Naive thymus-derived CD4-positive, alpha-beta T cell (primary cell): ENCODE measurements around the gene SDC3. TPM values are rescaled to one million over a fixed set of nuclear protein-coding genes. Genes with fewer than 3 reads are reported as not detected.

Experiments used
- ATAC-seq: fragments of 150-1000 bp; cut with Tn5 transposase; 2 replicates; pipeline ENCODE4 v1.10.0; 2021; ENCODE audit warnings: mild to moderate bottlenecking, moderate library complexity
- CTCF ChIA-PET: fragments of 350-600 bp; sonication (Branson Sonifier 250); formaldehyde crosslinking; loops from one replicate; lab custom pipeline; 2021; ENCODE audit warnings: antibody characterized with exemption; lab: Charles Lee
- POLR2A ChIA-PET: fragments of 350-600 bp; sonication (Branson Sonifier 250); formaldehyde crosslinking; loops from one replicate; lab custom pipeline; 2021; ENCODE audit warnings: antibody characterized with exemption, inconsistent platforms; lab: Charles Lee
- DNase-seq, 9 donors: peaks; one replicate each; pipeline versions ENCODE4 v3.0.0 to v3.0.0-alpha.2; 2020 to 2022; ENCODE audit warnings: mixed read lengths in 1 of 9
- H3K27ac ChIP-seq: one replicate; pipeline ENCODE4 v1.7.0; 2013; ENCODE audit warnings: mild to moderate bottlenecking, low read depth, low read length, moderate library complexity
- H3K27me3 ChIP-seq, 2 donors: one replicate each; pipeline ENCODE4 v1.7.0; 2013; ENCODE audit warnings: low read length in 2 of 2, mild to moderate bottlenecking in 2 of 2, moderate library complexity in 2 of 2; ENCODE audit not compliant: control insufficient read depth in 2 of 2, insufficient read depth in 2 of 2
- H3K36me3 ChIP-seq, 3 experiments: 1 replicate in 2 of 3; 2 replicates in 1 of 3; pipeline ENCODE4 v1.7.0; 2013; ENCODE audit warnings: low read length in 3 of 3, mild to moderate bottlenecking in 3 of 3, moderate library complexity in 1 of 3; ENCODE audit not compliant: insufficient read depth in 3 of 3, control insufficient read depth in 2 of 3
- H3K4me1 ChIP-seq, 2 donors: one replicate each; pipeline ENCODE4 v1.7.0; 2013; ENCODE audit warnings: low read length in 2 of 2, mild to moderate bottlenecking in 2 of 2, moderate library complexity in 1 of 2; ENCODE audit not compliant: control insufficient read depth in 2 of 2, insufficient read depth in 2 of 2
- H3K4me3 ChIP-seq: 2 replicates; pipeline ENCODE4 v1.7.0; 2013; ENCODE audit warnings: mild to moderate bottlenecking, low read length
- H3K9me3 ChIP-seq, 3 experiments: 1 replicate in 2 of 3; 2 replicates in 1 of 3; pipeline ENCODE4 v1.7.0; 2013; ENCODE audit warnings: low read length in 3 of 3; ENCODE audit not compliant: control insufficient read depth in 2 of 3
- H3K27ac Mint-ChIP-seq, 9 donors: one replicate each; pipeline ENCODE4 v1.8.0; 2020 to 2022; ENCODE audit warnings: mixed read lengths in 9 of 9, mild to moderate bottlenecking in 8 of 9, moderate library complexity in 5 of 9, inconsistent platforms in 2 of 9
- H3K27me3 Mint-ChIP-seq, 5 donors: one replicate each; pipeline ENCODE4 v1.8.0; 2021 to 2022; ENCODE audit warnings: mixed read lengths in 5 of 5, mild to moderate bottlenecking in 1 of 5
- H3K36me3 Mint-ChIP-seq, 5 donors: one replicate each; pipeline ENCODE4 v1.8.0; 2020 to 2022; ENCODE audit warnings: mixed read lengths in 5 of 5, mild to moderate bottlenecking in 3 of 5, inconsistent platforms in 1 of 5
- H3K4me1 Mint-ChIP-seq, 7 donors: one replicate each; pipeline ENCODE4 v1.8.0; 2020 to 2022; ENCODE audit warnings: mixed read lengths in 7 of 7, mild to moderate bottlenecking in 3 of 7, inconsistent platforms in 1 of 7
- H3K4me3 Mint-ChIP-seq, 10 donors: one replicate each; pipeline ENCODE4 v1.8.0; 2020 to 2022; ENCODE audit warnings: mild to moderate bottlenecking in 10 of 10, mixed read lengths in 10 of 10, moderate library complexity in 6 of 10, inconsistent platforms in 2 of 10
- H3K9me3 Mint-ChIP-seq, 11 donors: one replicate each; pipeline ENCODE4 v1.8.0; 2020 to 2022; ENCODE audit warnings: mixed read lengths in 11 of 11, mild to moderate bottlenecking in 4 of 11, inconsistent platforms in 1 of 11, moderate library complexity in 1 of 11
- intact Hi-C, 2 donors: fragments of 100-400 bp; cut with micrococcal nuclease; formaldehyde crosslinking; loops; one replicate each; pipeline ENCODE4 v1.15.1; 2023
- polyA plus RNA-seq, 2 donors: library from polyadenylated mRNA; unstranded; fragments of 300-500 nt; fragmentation: Illumina TruSeq; gene quantifications; one replicate each; pipeline ENCODE4 v1.2.3, GENCODE V29; 2021
- total RNA-seq, 6 experiments: library from RNA in 5 of 6; stranded (reverse) in 5 of 6; gene quantifications; 1 replicate in 5 of 6; 2 replicates in 1 of 6; pipeline ENCODE4 v1.2.3 and lab custom pipeline; 2021 to 2026

Gene SDC3
- total and polyA plus RNA-seq, 7 experiments from 2014 or later, result 0.07 to 0.42 (median 0.27) TPM; not detected in 1

DNA sequence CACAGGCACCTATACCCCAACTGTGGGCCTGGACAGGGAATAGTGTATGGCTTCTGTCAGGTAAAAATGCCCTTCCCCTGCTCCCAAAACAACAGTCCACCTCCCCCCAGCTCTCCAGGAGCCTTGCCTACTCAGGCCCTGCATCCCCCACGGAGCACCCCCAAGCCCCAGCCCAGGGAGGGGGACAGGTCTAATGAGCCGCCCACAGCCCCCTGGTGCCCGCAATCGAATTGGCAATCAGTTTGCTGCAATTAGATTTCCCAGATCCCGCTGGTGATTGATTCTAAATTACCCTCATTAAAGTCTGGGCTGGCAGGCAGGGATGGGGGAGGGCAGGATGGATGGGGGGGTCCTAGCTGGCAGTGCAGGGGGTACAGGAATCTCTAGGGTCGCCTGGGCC lies 8.1 kb downstream of the SDC3 start:
- Histone ChIP-seq H3K4me3 (no peak overlapping the region), H3K9me3 (no peaks in the 10 kb centered on the region), H3K36me3 (no peaks in the 10 kb centered on the region), H3K27me3 (no peaks in the 10 kb centered on the region), H3K27ac (no peak overlapping the region), H3K4me1 (no peaks in the 10 kb centered on the region)
- H3K27ac Mint-ChIP-seq, result no peak overlapping the region
- ATAC-seq (no peak), DNase-seq (no peak)
- H3K36me3 Mint-ChIP-seq, result no peaks in the 10 kb centered on the region
- peaks cover 0 to 23% (median 18%) of the 10 kb centered on the region in 5 donors for H3K27me3 Mint-ChIP-seq
- ChIA-PET POLR2A (no interaction called here), CTCF (no interaction called here)
- H3K4me3 Mint-ChIP-seq, result no peak overlapping the region
- peaks cover 0 to 2% (median 0%) of the 10 kb centered on the region in 7 donors for H3K4me1 Mint-ChIP-seq
- intact Hi-C loops, result no loop called here
- H3K9me3 Mint-ChIP-seq, result no peaks in the 10 kb centered on the region

DNA sequence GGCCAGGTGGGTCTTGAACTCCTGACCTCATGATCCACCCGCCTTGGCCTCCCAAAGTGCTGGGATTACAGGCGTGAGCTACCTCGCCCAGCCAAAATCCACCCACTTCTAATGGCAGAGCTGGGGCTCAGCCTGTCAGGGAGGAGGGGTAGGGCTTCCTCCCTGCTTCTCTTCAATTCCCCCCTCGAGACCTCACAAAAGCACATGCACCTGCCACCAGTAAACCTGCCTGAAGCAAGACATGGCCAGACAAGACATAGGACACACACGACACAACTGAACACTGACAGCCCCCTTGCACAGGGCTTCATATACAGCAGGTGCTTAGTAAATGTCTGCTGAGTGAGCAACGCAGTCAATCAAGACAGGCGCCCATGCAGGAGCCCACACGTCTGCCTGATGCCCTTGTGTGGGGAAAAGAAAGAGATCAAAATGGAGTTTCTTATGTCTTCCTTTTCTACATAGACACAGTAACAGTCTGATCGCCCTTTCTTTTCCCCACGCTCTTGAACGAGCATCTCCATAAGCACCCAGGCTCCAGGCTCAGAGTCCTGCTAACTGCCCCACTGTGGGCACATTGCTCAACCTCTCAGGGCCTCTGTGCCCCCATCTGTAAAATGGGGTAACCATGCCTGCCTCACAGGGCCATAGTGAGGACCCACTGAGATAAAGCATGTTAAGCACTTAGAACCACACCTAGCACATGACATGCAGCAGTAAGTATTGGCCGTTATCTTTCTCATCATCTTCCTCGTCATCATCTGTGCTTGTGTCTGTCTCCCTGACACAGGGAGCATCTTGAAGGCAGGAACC lies 8.8 kb downstream of the SDC3 start:
- DNase-seq (no peak), ATAC-seq (no peak)
- ChIA-PET CTCF (no interaction called here), POLR2A (no interaction called here)
- no peaks in the 10 kb centered on the region for H3K36me3 Mint-ChIP-seq
- peaks cover 0 to 2% (median 0%) of the 10 kb centered on the region in 7 donors for H3K4me1 Mint-ChIP-seq
- Histone ChIP-seq H3K27me3 (no peaks in the 10 kb centered on the region), H3K9me3 (no peaks in the 10 kb centered on the region), H3K4me3 (no peak overlapping the region), H3K4me1 (no peaks in the 10 kb centered on the region), H3K27ac (no peak overlapping the region), H3K36me3 (no peaks in the 10 kb centered on the region)
- H3K27me3 Mint-ChIP-seq, result peaks cover 0 to 26% (median 17%) of the 10 kb centered on the region in 5 donors
- no peak overlapping the region for H3K4me3 Mint-ChIP-seq
- H3K27ac Mint-ChIP-seq, result no peak overlapping the region
- intact Hi-C loops, result no loop called here
- H3K9me3 Mint-ChIP-seq, result no peaks in the 10 kb centered on the region

DNA sequence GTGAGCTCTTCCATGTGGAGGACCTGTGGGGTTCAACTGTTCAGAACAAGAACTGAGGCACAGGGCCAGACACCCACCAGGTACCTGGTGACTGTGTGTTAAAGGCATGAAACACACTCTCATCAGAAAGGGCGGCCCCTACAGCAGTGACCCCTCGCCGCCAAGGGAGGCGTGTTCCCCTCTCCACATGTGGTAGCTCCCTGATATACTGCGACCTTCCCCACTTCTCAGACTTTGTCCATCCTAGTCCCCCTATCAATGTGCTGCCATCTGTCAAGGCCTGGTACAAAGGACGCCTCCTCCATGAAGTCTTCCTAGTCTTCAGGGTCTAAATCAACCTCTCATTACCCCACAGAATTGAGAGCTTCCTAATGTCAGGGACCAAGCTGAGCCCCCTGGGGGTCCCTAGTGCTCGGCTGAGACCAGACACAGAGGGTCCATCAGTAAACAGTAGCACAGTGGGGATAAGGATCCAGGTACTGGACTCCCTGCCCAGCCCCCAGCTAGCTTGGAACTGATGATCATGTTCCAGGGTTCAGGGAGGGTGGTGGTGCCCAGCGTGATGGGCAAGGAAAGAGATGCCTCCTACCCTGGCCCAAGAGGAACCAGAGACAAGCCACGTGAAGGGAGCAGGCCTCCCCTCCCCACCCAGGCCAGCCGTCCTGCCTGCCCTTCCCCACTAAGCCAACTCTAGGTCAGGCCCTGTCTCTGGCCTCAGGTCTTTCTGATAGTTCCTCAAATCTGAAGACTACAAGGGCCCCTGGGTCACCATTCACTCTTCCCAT lies 10.3 kb downstream of the SDC3 start:
- Mint-ChIP-seq H3K4me3 (no peak overlapping the region), H3K27me3 (peaks cover 0 to 29% (median 16%) of the 10 kb centered on the region in 5 donors), H3K9me3 (peaks cover 0 to 1% (median 0%) of the 10 kb centered on the region in 11 donors), H3K27ac (peak overlapping the region in 1 of 9 donors; percentile 20), H3K4me1 (peaks cover 0 to 5% (median 0%) of the 10 kb centered on the region in 7 donors), H3K36me3 (no peaks in the 10 kb centered on the region)
- CTCF ChIA-PET, result interaction anchor here (0.6 kb wide), 1 partner anchor 1874 kb away, joined by 6 read pairs; no protein-coding TSS in a partner anchor
- Histone ChIP-seq H3K9me3 (no peaks in the 10 kb centered on the region), H3K36me3 (no peaks in the 10 kb centered on the region), H3K27me3 (no peaks in the 10 kb centered on the region), H3K4me1 (no peaks in the 10 kb centered on the region), H3K4me3 (no peak overlapping the region), H3K27ac (no peak overlapping the region)
- intact Hi-C loops, result no loop called here
- POLR2A ChIA-PET, result interaction anchor here (0.6 kb wide), 1 partner anchor 167 kb away, joined by 3 read pairs; no protein-coding TSS in a partner anchor
- no peak for DNase-seq
- no peak for ATAC-seq

DNA sequence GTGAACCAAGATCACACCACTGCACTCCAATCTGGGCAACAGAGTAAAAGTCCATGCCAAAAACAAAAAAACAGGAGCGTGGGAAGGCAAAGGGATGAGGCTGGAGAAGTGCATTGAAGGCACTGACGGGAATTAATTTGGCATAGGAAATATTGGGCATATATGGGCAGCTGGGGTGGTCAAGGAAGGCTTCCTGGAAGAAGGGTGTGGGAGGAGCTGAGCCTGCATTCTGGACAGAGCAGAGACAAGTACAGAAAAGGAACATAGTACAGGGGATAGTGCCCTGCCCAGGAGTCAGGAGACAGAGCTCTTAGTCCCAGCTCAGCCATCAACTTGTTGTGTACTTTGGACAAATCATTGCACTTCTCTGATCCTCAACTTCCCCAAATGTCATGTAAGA lies 11.7 kb downstream of the SDC3 start:
- H3K36me3 Mint-ChIP-seq, result no peaks in the 10 kb centered on the region
- H3K27ac Mint-ChIP-seq, result no peak overlapping the region

DNA sequence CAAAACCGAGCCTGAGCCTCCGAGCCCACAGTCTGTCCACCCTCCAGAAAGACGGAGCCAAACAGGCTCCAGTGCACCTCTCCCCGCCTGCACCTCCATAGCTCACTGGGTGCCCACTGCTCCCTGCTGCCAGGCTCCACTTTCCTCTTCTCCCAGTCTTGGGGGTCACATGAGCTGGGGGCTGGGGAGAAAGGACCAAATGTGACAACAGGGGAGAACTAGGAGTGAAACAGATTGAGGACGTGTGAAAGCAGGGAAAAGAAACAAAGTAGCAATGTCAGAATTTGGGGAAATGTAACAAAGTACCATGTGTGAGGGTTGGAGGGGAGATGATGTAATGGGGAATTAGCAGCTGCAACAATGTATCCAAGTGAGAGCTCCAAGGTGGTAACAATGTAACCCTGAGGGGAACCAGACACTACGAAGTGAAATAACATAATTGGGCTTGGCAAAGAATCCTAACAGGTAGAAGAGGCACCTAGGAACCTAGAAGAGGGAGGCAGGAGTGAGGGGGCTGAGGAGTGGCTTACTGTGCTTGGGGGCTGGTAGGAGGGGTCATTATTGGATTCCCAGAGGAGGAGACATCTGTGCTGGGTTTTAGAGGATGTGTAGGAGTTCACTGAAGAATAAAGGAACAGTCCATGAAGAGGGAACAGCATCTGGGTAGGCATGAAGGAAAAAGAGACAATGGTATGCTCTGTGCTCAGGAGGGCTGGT lies 12.5 kb downstream of the SDC3 start:
- ATAC-seq, result no peak

More for the DNA sequence above, 11.7 kb downstream of the SDC3 start:
- no peak for DNase-seq
- H3K27ac ChIP-seq, result no peak overlapping the region
- peaks cover 0 to 5% (median 0%) of the 10 kb centered on the region in 7 donors for H3K4me1 Mint-ChIP-seq
- CTCF ChIA-PET, result no interaction called here
- H3K4me1 ChIP-seq, result no peaks in the 10 kb centered on the region
- H3K27me3 ChIP-seq, result no peaks in the 10 kb centered on the region
- no peak for ATAC-seq
- no peak overlapping the region for H3K4me3 ChIP-seq
- peaks cover 0 to 31% (median 16%) of the 10 kb centered on the region in 5 donors for H3K27me3 Mint-ChIP-seq
- peaks cover 0 to 1% (median 0%) of the 10 kb centered on the region in 11 donors for H3K9me3 Mint-ChIP-seq
- H3K9me3 ChIP-seq, result no peaks in the 10 kb centered on the region
- no peak overlapping the region for H3K4me3 Mint-ChIP-seq
- intact Hi-C loops, result no loop called here
- POLR2A ChIA-PET, result interaction anchor here (0.6 kb wide), 1 partner anchor 179 kb away, joined by 4 read pairs; no protein-coding TSS in a partner anchor
- H3K36me3 ChIP-seq, result no peaks in the 10 kb centered on the region

DNA sequence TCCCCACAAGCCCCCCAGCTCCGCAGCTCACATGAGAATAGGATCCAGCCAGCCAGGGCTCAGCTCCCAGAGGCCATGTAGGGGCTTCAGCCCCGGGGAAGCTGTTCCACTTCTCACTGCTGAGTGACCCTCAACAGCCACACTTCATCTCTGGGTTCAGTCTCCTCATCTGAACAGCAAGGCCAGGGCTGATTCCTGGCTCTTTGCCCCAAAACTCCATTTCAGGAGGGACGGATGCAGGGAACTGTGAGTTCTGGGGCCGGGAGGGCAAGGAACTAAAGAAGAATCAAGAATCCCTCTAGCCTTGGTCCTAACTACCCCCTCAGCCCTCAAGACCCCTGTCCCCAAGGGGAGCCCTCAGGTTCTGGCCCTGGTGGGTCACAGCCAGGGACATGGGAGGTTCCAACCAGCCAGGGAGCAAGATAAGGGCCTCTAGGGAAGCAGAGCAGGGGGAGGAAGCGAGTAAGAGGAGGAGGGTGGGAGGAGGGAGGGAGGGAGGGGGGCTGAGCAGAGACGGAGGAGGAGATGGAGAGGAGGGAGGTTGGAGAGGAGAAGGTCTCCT lies 13.1 kb downstream of the SDC3 start:
- H3K4me1 Mint-ChIP-seq, result peaks cover 0 to 5% (median 0%) of the 10 kb centered on the region in 7 donors

More for the DNA sequence above, 12.5 kb downstream of the SDC3 start:
- Mint-ChIP-seq H3K27me3 (peaks cover 0 to 36% (median 16%) of the 10 kb centered on the region in 5 donors), H3K27ac (peak overlapping the region in 3 of 9 donors; percentile 1 to 50 (median 38)), H3K9me3 (peaks cover 0 to 1% (median 0%) of the 10 kb centered on the region in 11 donors), H3K36me3 (no peaks in the 10 kb centered on the region), H3K4me3 (no peak overlapping the region), H3K4me1 (peaks cover 0 to 5% (median 0%) of the 10 kb centered on the region in 7 donors)
- Histone ChIP-seq H3K36me3 (no peaks in the 10 kb centered on the region), H3K9me3 (no peaks in the 10 kb centered on the region), H3K4me3 (no peak overlapping the region), H3K4me1 (no peaks in the 10 kb centered on the region), H3K27ac (no peak overlapping the region), H3K27me3 (no peaks in the 10 kb centered on the region)
- CTCF ChIA-PET, result no interaction called here
- no peak for DNase-seq
- intact Hi-C loops, result no loop called here
- POLR2A ChIA-PET, result no interaction called here

More for the DNA sequence above, 13.1 kb downstream of the SDC3 start:
- H3K4me3 Mint-ChIP-seq, result no peak overlapping the region
- Histone ChIP-seq H3K36me3 (no peaks in the 10 kb centered on the region), H3K4me3 (no peak overlapping the region), H3K27me3 (no peaks in the 10 kb centered on the region), H3K9me3 (no peaks in the 10 kb centered on the region), H3K27ac (no peak overlapping the region), H3K4me1 (no peaks in the 10 kb centered on the region)
- peaks cover 0 to 36% (median 16%) of the 10 kb centered on the region in 5 donors for H3K27me3 Mint-ChIP-seq
- ATAC-seq (no peak), DNase-seq (no peak)
- no peak overlapping the region for H3K27ac Mint-ChIP-seq
- intact Hi-C loops, result no loop called here
- CTCF ChIA-PET, result no interaction called here
- no peaks in the 10 kb centered on the region for H3K36me3 Mint-ChIP-seq
- peaks cover 0 to 1% (median 0%) of the 10 kb centered on the region in 11 donors for H3K9me3 Mint-ChIP-seq
- POLR2A ChIA-PET, result no interaction called here
